ENCODE results near the gene KCNC3.

KCNC3 gene

DNA sequence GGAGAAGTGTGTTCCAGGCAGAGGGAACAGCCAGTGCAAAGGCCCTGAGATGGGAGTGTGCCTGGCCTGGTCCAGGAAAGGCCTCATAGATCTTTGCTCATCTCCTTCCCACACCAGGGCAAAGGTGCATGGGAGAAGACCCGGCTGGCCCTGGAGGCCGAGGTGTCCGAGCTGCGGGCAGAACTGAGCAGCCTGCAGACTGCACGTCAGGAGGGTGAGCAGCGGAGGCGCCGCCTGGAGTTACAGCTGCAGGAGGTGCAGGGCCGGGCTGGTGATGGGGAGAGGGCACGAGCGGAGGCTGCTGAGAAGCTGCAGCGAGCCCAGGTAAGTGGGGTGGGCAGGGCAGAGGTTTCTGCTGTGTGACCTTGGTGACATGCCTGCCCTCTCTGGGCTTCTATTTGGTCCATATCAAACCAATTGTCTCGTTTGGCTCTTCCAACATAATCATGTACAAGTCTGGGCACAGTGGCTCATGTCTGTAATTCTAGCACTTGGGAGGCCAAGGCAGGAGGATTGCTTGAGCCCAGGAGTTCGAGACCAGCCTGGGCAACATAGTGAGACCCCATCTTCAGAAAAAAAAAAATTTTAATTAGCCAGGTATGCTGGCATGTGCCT, 51.1 kb downstream of the KCNC3 start:
- TF ChIP-seq CTCF (IDR thresholded peaks at IDR 0.05; ENCODE audit: extremely low read depth, insufficient read depth, missing control alignments), result no peak
- in situ Hi-C loops (cut with MboI; ENCODE audit: low pct_unique_long_range_greater_than_20kb, low sequenced_read_pairs, unreplicated experiment), result no loop called here
- no peak for DNase-seq (ENCODE audit: low spot score)

GRCh38 chr19:50276370-50277063, 52.7 kb downstream of the KCNC3 start:
- no peak for DNase-seq (ENCODE audit: low spot score)
- in situ Hi-C loops (cut with MboI; ENCODE audit: low pct_unique_long_range_greater_than_20kb, low sequenced_read_pairs, unreplicated experiment), result no loop called here
- TF ChIP-seq CTCF (IDR thresholded peaks at IDR 0.05; ENCODE audit: extremely low read depth, insufficient read depth, missing control alignments), result no peak

DNA sequence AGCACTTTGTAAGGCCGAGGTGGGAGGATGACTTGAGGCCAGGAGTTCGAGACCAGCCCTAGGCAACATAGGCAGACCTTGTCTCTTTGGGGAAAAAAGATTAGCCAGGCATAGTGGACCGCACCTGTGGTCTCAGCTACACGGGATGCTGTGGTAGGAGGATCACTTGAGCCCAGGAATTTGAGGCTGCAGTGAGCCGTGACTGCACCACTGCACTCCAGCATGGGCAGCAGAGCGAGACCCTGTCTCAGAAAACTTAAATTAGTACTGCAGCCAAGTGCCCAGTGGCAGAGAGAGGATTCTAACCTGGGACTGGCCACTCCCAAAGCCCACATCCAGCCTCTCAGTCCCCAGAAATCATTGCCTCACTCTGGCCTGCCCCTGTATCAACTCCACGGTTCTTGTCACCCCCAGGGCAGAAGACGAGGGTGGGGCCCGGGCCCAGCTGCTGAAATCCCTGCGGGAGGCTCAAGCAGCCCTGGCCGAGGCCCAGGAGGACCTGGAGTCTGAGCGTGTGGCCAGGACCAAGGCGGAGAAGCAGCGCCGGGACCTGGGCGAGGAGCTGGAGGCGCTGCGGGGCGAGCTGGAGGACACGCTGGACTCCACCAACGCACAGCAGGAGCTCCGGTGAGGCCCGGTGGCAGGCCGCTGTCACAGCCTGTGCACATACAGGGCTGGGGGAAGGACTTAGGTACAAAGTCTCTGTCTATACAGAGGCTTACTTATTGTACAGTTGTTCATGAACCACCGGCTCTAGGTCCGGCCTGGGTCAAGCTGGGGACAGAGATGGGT, 53.4 kb downstream of the KCNC3 start:
- TF ChIP-seq CTCF (IDR thresholded peaks at IDR 0.05; ENCODE audit: extremely low read depth, insufficient read depth, missing control alignments), result no peak
- in situ Hi-C loops (cut with MboI; ENCODE audit: low pct_unique_long_range_greater_than_20kb, low sequenced_read_pairs, unreplicated experiment), result no loop called here
- no peak for DNase-seq (ENCODE audit: low spot score)

DNA sequence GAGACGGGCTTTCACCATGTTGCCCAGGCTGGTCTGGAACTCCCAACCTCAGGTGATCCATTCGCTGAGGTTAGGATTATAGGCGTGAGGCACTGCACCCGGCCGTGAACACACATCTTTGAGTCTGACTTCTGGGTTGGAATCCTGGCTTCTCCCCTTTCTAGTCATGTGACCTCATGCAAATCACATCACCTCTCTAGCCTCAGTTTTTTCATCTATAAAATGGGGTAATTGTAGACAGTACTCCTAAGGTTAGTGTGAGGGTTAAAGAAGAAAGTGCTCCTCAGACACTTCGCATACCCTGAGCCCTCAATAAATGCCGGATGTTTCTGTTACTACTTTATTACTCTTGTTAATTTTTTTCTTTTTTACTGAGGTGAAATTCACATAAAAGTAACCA, 55.4 kb downstream of the KCNC3 start:
- no peak for TF ChIP-seq CTCF (IDR thresholded peaks at IDR 0.05; ENCODE audit: extremely low read depth, insufficient read depth, missing control alignments)
- in situ Hi-C loops (cut with MboI; ENCODE audit: low pct_unique_long_range_greater_than_20kb, low sequenced_read_pairs, unreplicated experiment), result no loop called here
- no peak for DNase-seq (ENCODE audit: low spot score)

- in situ Hi-C loops (cut with MboI; ENCODE audit: low pct_unique_long_range_greater_than_20kb, low sequenced_read_pairs, unreplicated experiment), result no loop called here
- no peak for DNase-seq (ENCODE audit: low spot score)
- no peak for TF ChIP-seq CTCF (IDR thresholded peaks at IDR 0.05; ENCODE audit: extremely low read depth, insufficient read depth, missing control alignments)
These were observed 56.8 kb downstream of the KCNC3 start for GRCh38 chr19:50272263-50272897.

GRCh38 chr19:50269653-50270052, 59.5 kb downstream of the KCNC3 start:
- in situ Hi-C loops (cut with MboI; ENCODE audit: low pct_unique_long_range_greater_than_20kb, low sequenced_read_pairs, unreplicated experiment), result no loop called here
- no peak for TF ChIP-seq CTCF (IDR thresholded peaks at IDR 0.05; ENCODE audit: extremely low read depth, insufficient read depth, missing control alignments)
- no peak for DNase-seq (ENCODE audit: low spot score)

Measured in GM13977 (cell line).